VCaP (cell line): ENCODE results near the gene RBM11.

ENCODE experiments used
- H3K27ac ChIP-seq: fragments of 450-650 bp; 2 replicates; pipeline ENCODE4 v1.5.1; 2017
- TF ChIP-seq, protein P1 (sequence below): fragments of 450-650 bp; conservative IDR thresholded peaks from 2 replicates; pipeline ENCODE4 v1.5.1; 2017; ENCODE audit warnings: mild to moderate bottlenecking, moderate library complexity

RBM11 gene

GRCh38 chr21:14235101-14235500, 19.1 kb downstream of the RBM11 start:
- TF ChIP-seq, protein P1, sequence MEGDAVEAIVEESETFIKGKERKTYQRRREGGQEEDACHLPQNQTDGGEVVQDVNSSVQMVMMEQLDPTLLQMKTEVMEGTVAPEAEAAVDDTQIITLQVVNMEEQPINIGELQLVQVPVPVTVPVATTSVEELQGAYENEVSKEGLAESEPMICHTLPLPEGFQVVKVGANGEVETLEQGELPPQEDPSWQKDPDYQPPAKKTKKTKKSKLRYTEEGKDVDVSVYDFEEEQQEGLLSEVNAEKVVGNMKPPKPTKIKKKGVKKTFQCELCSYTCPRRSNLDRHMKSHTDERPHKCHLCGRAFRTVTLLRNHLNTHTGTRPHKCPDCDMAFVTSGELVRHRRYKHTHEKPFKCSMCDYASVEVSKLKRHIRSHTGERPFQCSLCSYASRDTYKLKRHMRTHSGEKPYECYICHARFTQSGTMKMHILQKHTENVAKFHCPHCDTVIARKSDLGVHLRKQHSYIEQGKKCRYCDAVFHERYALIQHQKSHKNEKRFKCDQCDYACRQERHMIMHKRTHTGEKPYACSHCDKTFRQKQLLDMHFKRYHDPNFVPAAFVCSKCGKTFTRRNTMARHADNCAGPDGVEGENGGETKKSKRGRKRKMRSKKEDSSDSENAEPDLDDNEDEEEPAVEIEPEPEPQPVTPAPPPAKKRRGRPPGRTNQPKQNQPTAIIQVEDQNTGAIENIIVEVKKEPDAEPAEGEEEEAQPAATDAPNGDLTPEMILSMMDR, result no peak

GRCh38 chr21:14236180-14236579, 20.2 kb downstream of the RBM11 start:
- no peak overlapping the region for H3K27ac ChIP-seq
- TF ChIP-seq, protein P1, result no peak

More at GRCh38 chr21:14235101-14235500, 19.1 kb downstream of the RBM11 start:
- no peak overlapping the region for H3K27ac ChIP-seq

- no peak overlapping the region for H3K27ac ChIP-seq
- TF ChIP-seq, protein P1, result no peak
Measured at GRCh38 chr21:14239281-14239680, 23.3 kb downstream of the RBM11 start.

DNA sequence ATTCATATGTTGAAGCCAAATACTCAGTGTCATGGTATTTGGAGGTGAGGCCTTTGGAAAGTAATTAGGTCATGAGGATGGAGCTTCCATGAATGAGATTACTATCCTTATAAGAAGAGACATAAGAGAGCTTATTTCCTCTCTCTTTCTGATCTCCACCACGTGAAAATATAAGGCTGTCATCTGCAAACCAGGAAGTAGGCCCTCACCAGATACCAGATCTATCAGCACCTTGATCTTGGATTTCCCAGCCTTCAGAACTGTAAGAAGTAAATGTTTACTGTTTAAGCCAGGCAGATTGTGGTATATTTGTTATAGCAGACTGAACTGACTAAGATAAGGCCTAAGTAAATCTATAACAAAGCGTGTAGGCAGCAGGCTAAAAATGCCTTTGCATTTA, 25.3 kb downstream of the RBM11 start:
- H3K27ac ChIP-seq, result no peak overlapping the region
- TF ChIP-seq, protein P1, result no peak

DNA sequence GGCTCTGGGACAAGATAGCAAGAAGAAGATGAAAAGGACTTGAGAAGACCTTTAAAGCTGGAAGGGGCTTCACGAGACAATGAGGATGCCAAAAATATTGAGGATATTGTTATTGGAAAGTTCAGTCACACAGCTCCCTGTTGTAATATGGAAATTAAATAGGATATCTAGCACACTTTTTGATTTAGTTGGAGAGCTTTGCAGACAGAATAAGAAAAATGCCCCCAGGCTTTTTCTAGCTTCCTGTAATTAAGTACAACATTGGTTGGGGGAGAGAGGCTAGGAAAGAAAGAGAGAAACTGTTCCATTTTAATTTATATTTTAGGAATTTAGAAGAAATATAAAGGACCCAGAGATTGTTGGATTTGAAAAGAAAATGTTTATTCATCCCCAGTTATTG, 27.5 kb downstream of the RBM11 start:
- H3K27ac ChIP-seq, result no peak overlapping the region
- TF ChIP-seq, protein P1, result no peak

DNA sequence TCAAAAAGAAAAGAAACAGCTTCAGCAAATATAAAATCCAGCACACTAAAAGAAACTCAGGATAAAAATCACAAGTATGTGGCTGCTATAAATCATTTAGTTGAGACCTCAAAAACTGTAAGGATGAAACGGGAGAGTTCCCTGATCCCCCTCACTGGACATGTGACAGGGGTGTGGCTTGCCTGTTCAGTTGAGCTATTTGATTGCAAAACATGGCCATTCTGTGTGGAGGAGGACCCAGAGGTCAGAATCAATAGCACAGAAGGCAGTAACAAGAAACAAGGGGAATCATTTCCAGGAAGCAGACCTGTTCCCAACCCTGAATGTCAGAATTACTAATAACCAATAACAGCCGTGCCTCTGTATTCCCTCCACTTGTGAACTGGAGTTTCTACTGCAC, 27.9 kb downstream of the RBM11 start:
- TF ChIP-seq, protein P1, result no peak
- no peak overlapping the region for H3K27ac ChIP-seq

DNA sequence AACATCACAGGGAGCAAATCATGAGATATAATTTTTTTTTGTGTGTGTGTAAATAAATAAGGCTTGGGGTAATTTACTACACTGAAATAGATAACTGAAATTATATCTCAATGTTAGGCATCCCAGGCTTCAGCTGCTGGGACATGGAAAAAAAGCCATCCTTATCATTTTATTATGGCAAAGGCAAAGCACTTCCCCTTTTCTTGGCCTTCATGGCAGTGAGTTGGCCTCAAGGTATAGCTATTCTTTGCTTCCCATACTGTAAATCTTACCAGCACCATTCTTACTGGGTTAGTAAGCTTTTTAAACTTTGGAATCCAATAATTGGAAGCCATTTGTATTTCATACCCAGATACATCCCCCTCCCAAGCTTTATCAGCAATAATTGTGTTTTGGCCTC, 29.0 kb downstream of the RBM11 start:
- TF ChIP-seq, protein P1, result no peak

DNA sequence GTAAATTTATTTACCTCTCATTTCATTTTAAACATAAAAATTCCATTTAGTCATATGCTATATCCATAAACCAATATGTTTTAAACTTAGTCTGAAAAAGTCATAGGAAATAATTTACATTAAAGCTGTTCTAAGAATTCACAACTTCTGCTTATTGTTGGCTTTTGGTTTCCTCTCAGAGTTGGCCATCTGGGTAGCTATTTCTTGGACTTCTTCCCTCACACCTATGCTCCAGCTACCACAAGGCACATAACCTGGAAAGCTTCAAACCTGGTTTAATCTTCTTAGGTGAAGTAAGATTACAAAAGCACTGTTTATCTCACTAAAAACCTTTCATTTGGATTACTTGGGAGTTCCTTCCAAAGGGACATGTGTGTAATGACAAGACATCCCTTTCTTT, 29.8 kb downstream of the RBM11 start:
- TF ChIP-seq, protein P1, result no peak
- no peak overlapping the region for H3K27ac ChIP-seq

More for the DNA sequence above, 29.0 kb downstream of the RBM11 start:
- no peak overlapping the region for H3K27ac ChIP-seq
